Measurements from ENCODE around the gene COL6A2.
"Not testable (repeated sequence)": the region's sequence is repeated elsewhere in the genome, so short reads cannot be mapped to it uniquely, and the experiment has no call there.

COL6A2 gene

DNA sequence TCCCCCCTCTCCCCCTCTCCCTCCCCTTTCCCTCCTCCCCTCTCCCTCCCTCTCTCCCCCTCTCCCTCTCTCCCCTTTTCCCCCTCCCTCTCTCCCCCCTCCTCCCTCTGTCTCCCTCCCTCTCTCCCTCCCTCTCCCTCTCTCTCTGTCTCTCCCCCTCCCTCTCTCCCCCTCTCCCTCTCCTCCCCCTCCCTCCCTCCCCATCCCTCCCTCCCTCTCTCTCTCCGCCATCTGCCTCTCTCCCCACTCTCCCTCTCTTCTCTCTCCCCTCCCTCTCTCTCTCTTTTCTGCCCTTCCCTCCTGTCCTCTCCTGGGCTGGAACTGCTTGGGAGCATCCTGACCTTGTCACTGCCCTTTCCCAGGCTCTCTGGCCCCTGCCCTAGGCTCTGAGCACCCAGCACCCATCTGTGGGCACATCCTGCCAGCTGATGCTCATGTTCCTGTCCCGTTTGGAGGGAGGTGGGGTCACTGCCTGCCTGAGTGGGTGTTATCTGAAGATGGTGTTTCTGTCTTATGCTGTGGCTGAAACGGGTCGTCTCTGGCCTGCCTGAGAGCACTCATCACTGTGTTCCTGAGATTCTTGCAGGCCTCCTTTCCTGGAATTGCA lies 46.7 kb downstream of the COL6A2 start:
- no peak for DNase-seq

- DNase-seq = no peak
These were observed 47.4 kb downstream of the COL6A2 start for GRCh38 chr21:46145159-46145839.

- no peak for DNase-seq
These were observed 48.2 kb downstream of the COL6A2 start for GRCh38 chr21:46145840-46146691.

GRCh38 chr21:46146856-46147255 lies 48.9 kb downstream of the COL6A2 start:
- no peak for DNase-seq

GRCh38 chr21:46147429-46147828 lies 49.5 kb downstream of the COL6A2 start:
- DNase-seq = not testable (repeated sequence)

- no peak for DNase-seq
These were observed 50.2 kb downstream of the COL6A2 start for GRCh38 chr21:46148106-46148505.

- no peak for DNase-seq
These were observed 51.4 kb downstream of the COL6A2 start for GRCh38 chr21:46149205-46149901.

- DNase-seq = no peak
These were observed 52.2 kb downstream of the COL6A2 start for GRCh38 chr21:46150073-46150472.

DNA sequence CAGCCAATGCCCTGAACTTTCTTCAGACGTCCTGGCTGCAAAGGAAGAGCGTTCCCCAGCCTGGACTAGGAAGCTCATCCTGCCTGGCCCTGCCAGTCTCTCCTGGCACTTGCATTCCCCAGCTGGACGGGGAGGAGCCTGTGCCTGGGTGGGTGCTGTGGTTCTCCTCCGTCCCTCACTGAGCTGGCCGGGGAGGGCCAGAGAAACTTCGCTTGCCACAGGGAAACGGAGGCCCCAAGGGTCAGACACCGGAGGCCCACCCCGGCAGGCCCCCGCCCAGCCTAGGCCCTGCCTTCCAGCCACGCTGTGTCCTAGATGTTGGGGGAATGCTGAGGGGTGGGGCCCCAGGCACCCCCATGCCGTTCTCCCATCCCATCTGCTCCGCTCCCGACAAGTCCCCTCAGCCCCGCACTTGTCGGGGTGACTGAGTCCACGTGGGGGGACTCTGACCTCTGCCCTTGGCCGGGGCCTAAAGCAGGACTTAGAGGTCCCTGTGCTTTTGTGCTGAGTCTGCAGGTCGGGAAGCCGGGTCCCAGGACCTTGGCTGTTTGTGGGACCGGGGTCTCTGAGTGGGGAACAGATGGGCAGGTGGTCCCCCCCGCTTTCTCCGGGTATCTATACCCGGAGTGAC lies 52.7 kb downstream of the COL6A2 start:
- no peak for DNase-seq

DNA sequence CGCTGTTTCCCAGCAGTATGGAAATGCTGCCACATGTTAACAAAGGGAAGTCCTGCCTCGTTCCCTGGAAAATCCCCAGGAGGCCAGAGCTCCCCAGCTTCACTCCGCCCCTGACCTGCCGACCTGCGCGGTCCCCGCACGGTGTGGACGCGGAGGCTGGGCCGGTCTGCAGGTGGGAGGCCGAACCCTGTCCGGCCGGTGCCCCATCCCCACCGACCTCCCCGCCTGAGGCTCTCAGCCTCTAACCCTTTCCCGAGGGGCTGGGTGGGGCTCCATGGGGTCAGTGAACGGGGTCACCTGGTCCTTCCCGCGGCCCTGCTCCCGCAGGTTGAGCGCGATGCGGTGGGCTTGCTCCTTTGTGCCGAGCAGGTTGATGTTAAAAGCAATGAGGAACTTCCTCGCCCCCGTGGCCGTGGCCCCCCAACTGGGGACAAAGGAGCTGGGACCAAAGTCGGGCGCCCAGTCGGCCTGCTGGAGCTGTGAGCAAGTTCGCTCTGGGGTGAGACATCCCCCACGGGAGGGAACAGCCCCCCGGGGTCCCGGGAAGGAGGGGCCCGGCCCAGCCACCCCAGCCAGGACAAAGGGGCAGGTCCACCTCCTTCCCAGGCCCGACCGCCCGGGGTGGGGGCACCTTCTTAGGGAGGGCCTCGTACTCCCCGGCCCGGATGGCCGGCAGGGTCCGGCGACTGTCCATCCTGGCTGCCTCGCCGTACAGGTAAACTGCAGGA lies 53.5 kb downstream of the COL6A2 start:
- DNase-seq = no peak

DNA sequence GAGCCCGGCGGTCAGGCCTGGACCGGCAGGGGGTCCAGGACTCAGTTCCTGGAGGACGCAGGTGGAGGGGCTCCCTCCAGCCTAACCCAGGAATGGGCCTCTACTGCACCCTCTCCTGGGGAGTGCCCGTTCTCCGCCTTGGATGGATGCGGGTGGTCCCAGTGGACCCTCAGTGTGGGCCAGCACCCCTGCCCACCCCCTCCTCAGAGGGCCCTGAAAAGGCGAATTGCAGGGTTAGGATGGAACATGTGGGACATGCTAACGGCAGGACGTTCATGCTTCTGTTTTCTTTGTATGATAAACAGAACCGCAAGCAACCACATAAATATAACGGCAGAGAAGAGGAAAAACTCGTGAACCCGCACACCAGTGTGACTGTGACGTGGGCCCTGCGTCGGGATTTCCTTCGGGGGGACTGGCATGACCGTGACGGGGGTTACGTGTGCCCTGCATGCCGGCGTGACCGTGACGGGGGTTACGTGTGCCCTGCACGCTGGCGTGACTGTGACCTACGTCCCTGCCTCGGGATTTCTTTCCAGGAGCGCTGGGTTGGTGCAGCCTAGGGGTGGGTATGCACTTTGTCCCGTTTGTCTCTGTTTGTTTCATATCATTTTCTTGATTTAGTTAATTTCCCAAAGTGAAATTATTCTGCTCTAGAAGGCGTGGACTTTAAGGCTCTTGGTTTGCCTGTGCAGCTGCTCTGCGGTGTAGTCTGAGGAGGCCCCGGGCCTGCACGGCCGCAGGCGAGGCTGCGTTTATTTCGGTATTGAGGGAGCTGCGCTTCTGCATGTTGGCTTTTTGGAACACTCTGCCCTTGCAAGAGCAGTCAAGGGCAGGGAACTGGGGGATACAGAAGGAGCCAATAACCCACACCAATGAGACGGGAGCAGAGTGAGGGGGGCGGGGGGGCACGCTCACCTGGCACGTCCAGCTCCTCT lies 54.3 kb downstream of the COL6A2 start:
- DNase-seq = no peak

DNA sequence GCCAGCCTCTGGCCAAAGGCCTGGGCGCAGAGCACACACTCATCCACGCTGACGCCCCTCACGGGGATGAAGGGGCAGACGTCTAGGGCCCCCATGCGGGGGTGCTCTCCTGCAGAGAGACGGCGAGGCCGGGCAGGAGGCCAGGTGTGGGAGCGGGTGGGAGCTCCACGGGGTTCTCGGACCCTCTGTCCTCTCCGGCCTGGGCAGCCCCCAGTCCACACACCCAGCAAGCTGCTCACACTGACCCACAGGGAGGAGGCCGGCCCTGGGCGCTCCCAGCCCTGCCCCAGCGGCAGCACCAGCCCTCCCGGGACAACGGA lies 55.0 kb downstream of the COL6A2 start:
- DNase-seq = no peak

GRCh38 chr21:46153247-46154154 lies 55.6 kb downstream of the COL6A2 start:
- DNase-seq = peak; percentile 48

DNA sequence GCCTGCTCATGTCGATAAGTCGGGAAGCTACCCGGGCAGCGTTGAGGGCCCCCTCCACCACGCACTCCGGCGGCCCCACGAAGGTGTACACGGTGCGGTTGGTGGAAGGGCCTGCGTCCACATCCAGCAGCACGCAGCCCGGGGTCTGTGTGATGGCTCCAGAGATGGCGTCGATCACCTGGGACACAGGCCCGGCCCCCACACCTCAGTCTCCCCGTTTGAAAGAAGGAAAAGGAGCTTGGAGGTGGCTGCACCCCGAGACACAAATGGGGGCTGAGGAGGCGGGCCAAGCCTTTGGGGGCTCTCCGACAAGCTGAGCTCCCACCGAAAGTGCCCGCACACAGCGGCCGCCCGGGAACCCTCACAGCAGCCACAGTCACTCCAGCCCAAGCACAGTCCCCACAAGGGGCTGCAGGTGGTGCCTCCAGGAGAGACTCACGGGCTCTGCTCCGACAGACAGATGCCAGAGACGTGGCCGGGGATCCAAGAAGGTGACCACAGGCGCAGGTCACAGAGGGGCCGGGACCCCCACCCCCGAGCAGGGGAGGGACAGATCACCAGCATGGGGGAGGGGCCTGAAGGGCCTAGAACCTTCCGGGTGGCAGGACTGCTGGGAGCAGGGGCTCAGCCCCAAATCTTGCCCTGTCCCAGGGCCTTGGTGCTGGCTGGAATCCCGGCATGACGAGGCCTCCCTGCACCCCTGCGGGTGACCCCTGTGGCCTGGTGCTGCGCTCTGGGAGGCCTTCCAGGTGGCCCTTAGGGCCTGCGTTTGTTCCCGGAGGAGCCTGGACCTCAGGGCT lies 56.4 kb downstream of the COL6A2 start:
- DNase-seq = no peak

DNA sequence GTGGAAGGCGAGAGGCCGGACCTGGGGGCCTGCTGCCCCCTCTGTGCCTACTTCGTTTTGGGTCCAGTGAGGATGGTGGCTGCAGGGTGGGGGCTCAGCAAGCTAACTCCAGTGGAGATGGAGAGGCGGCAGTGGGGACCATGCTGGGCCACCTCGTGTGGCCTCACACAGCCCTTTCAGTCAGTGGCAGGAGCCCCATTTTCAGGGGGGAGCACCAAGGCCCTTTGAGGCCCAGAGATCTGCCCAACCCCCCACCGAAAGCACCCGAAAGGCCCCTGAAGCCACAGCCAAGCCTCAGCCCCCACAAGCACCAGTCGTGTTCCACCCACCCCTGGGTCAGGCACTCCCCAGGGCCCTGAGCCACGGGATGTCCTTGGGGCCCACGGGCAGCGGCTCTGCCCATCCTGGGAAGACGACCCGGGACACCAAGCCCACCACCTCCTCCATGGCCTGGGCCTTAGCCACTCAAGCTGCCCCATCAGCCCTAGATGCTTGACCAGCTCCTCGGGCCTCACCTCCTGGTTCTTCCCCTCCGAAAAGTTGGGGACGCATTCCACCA lies 57.1 kb downstream of the COL6A2 start:
- no peak for DNase-seq

DNA sequence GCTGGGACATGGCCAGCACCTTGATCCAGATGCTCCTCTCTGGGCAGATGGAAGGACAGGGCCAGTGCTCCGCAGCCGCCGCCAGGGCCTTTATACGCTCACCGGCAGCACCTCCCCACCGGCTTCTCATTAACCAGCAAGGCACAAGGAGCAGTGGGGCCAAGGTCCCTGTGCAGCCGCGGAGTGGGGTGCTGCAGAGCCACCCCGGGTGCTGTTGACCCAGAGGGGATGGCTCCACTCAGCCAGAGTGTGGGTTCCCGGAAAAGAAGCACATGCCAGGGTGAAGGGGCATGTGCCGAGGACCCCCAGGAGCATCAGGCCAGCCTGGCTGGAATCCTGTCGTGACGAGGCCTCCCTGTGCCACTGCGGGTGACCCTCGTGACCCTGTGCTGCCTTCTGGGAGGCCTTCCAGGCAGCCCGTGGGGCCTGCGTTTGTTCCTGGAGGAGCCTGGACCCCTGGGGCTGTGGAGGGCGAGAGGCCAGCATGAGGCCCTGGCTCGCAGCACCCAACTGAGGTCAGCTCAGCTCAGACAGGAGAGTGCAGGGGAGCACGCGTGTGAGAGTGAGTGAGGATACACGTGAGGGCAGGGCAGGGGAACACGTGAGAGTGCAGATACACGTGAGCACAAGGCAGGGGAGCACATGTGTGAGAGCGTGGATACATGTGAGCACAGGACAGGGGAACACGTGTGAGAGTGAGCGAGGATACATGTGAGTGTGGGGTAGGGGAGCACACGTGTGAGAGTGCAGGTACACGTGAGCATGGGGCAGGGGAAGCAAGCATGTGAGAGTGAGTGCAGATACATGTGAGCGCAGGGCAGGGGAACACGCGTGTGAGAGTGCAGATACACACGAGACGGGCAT lies 57.8 kb downstream of the COL6A2 start, which contains the start of gene FTCD:
FTCD (minus strand) TSS at position 66 of the 864 bp plus-strand sequence; CDS start at position 10, 56 bp downstream.
- DNase-seq = no peak

DNA sequence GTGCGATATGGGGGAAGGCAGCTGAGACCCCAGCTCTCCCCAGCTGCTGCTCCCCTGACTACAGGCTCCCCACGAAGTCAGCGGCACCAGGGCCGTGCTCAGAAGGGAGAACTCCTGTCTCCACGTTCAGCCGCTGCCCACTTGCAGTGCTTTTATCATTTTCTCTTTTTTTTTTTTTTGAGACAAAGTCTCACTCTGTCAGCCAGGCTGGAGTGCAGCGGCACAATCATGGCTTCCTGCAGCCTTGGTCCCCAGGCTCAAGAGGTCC lies 58.4 kb downstream of the COL6A2 start:
- no peak for DNase-seq

GRCh38 chr21:46156678-46157077 lies 58.8 kb downstream of the COL6A2 start:
- DNase-seq = no peak

Data from fibroblast of upper back skin (primary cell).